CD4-positive, alpha-beta memory T cell (primary cell): ENCODE measurements around the gene PRELID1. TPM values are rescaled to one million over a fixed set of nuclear protein-coding genes. Genes with fewer than 3 reads are reported as not detected.
A peak's percentile ranks its signal among the peaks of the same experiment; 100 is the strongest.

Source experiments
- CTCF ChIA-PET: fragments of 350-600 bp; sonication (Branson Sonifier 250); formaldehyde crosslinking; loops from one replicate; lab custom pipeline; 2021; ENCODE audit warnings: inconsistent platforms; ENCODE audit not compliant: partially characterized antibody; lab: Charles Lee
- POLR2A ChIA-PET: fragments of 350-600 bp; sonication (Branson Sonifier 250); formaldehyde crosslinking; loops from one replicate; lab custom pipeline; 2021; ENCODE audit not compliant: partially characterized antibody; lab: Charles Lee
- DNase-seq, 5 donors: peaks; one replicate each; pipeline versions ENCODE4 v3.0.0 to v3.0.0-alpha.2; 2020 to 2022; ENCODE audit warnings: mixed read lengths in 1 of 5
- H3K27ac ChIP-seq: one replicate; pipeline ENCODE4 v1.7.0; 2013; ENCODE audit warnings: low read depth, low read length
- H3K27me3 ChIP-seq: 2 replicates; pipeline ENCODE4 v1.7.0; 2013; ENCODE audit warnings: mild to moderate bottlenecking, low read length, moderate library complexity; ENCODE audit not compliant: insufficient read depth
- H3K36me3 ChIP-seq: 2 replicates; pipeline ENCODE4 v1.7.0; 2013; ENCODE audit warnings: mild to moderate bottlenecking, low read length, moderate library complexity; ENCODE audit not compliant: insufficient read depth
- H3K4me1 ChIP-seq: 2 replicates; pipeline ENCODE4 v1.7.0; 2013; ENCODE audit warnings: mild to moderate bottlenecking, low read length, moderate library complexity; ENCODE audit not compliant: insufficient read depth
- H3K4me3 ChIP-seq, 2 donors: one replicate each; pipeline ENCODE4 v1.7.0; 2013; ENCODE audit warnings: low read length in 2 of 2, mild to moderate bottlenecking in 1 of 2
- H3K9me3 ChIP-seq, 2 donors: one replicate each; pipeline ENCODE4 v1.7.0; 2013; ENCODE audit warnings: low read length in 2 of 2, control low read depth in 1 of 2; ENCODE audit not compliant: control insufficient read depth in 1 of 2
- H3K27ac Mint-ChIP-seq, 7 donors: one replicate each; pipeline ENCODE4 v1.8.0; 2020 to 2021; ENCODE audit warnings: mixed read lengths in 7 of 7, mild to moderate bottlenecking in 6 of 7, inconsistent platforms in 3 of 7, moderate library complexity in 3 of 7
- H3K27me3 Mint-ChIP-seq, 2 donors: one replicate each; pipeline ENCODE4 v1.8.0; 2020 to 2021; ENCODE audit warnings: mixed read lengths in 2 of 2
- H3K36me3 Mint-ChIP-seq, 2 donors: one replicate each; pipeline ENCODE4 v1.8.0; 2020 to 2021; ENCODE audit warnings: mixed read lengths in 2 of 2, inconsistent platforms in 1 of 2, mild to moderate bottlenecking in 1 of 2
- H3K4me1 Mint-ChIP-seq, 4 donors: one replicate each; pipeline ENCODE4 v1.8.0; 2020 to 2021; ENCODE audit warnings: mixed read lengths in 4 of 4, mild to moderate bottlenecking in 1 of 4
- H3K4me3 Mint-ChIP-seq, 8 donors: one replicate each; pipeline ENCODE4 v1.8.0; 2020 to 2021; ENCODE audit warnings: mixed read lengths in 8 of 8, mild to moderate bottlenecking in 7 of 8, moderate library complexity in 6 of 8, inconsistent platforms in 3 of 8
- H3K9me3 Mint-ChIP-seq, 8 donors: one replicate each; pipeline ENCODE4 v1.8.0; 2020 to 2021; ENCODE audit warnings: mixed read lengths in 8 of 8, mild to moderate bottlenecking in 5 of 8, inconsistent platforms in 3 of 8, moderate library complexity in 1 of 8
- intact Hi-C: fragments of 100-400 bp; cut with micrococcal nuclease; formaldehyde crosslinking; loops from one replicate; pipeline ENCODE4 v1.15.1; 2023
- polyA plus RNA-seq, 2 donors: library from polyadenylated mRNA; unstranded; fragments of 300-500 nt; fragmentation: Illumina TruSeq; gene quantifications; one replicate each; pipeline ENCODE4 v1.2.3, GENCODE V29; 2021
- total RNA-seq, 2 experiments: library from RNA; stranded (reverse); gene quantifications; one replicate each; pipeline ENCODE4 v1.2.3, GENCODE V29; 2021

Gene PRELID1
- total and polyA plus RNA-seq, 4 experiments from 2014 or later = 70.9 to 229 (median 140) TPM

DNA sequence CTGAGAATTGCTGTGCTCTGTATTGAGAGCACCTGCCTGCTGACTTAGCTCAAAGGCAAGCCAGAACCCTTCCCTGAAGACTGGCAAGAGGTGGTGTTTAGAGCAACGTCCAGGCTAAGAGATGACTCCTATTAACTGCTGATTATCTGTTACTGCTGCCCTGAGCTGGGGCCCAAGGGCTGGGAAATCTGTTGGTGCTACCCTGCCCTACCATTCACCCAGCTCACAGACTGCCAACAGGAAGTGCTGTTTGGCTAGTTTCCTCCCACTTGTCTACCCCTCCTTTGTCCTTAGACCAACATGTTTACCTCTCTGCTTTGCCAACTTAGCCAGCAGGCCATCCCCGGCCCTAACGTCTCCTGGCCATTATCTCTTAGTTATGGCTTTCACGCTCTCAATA, 7.0 kb upstream of the PRELID1 start:
- peaks cover 37% of the 10 kb centered on the region for H3K4me1 ChIP-seq
- H3K9me3 Mint-ChIP-seq = peaks cover 0 to 5% (median 0%) of the 10 kb centered on the region in 8 donors
- no peak overlapping the region for H3K27ac ChIP-seq
- no peaks in the 10 kb centered on the region for H3K27me3 Mint-ChIP-seq
- no peaks in the 10 kb centered on the region for H3K9me3 ChIP-seq
- peak overlapping the region; percentile 60 to 90 (median 84) for H3K27ac Mint-ChIP-seq
- peaks cover 36 to 57% (median 47%) of the 10 kb centered on the region in 4 donors for H3K4me1 Mint-ChIP-seq
- no peaks in the 10 kb centered on the region for H3K27me3 ChIP-seq
- H3K36me3 Mint-ChIP-seq = peaks cover 38 to 57% of the 10 kb centered on the region in 2 donors
- peak in 1 of 5 donors; percentile 38 for DNase-seq
- H3K4me3 ChIP-seq = no peak overlapping the region
- H3K4me3 Mint-ChIP-seq = peak overlapping the region in 4 of 8 donors; percentile 17 to 61 (median 37)
- intact Hi-C loops = no loop called here
- POLR2A ChIA-PET = interaction anchor here (0.7 to 1.1 kb wide), 2 partner anchors 11 to 13 kb away, joined by 3 read pairs; no protein-coding TSS in a partner anchor
- H3K36me3 ChIP-seq = peaks cover 44% of the 10 kb centered on the region
- CTCF ChIA-PET = interaction anchor here (1.2 to 7.9 kb wide), 3 partner anchors 13 to 183 kb away, joined by 6 to 42 read pairs (median 6); no protein-coding TSS in a partner anchor

GRCh38 chr5:177297922-177298321, 5.7 kb upstream of the PRELID1 start:
- no peaks in the 10 kb centered on the region for H3K27me3 Mint-ChIP-seq
- peak overlapping the region in 4 of 7 donors; percentile 24 to 89 (median 53) for H3K27ac Mint-ChIP-seq
- intact Hi-C loops = no loop called here
- ChIA-PET CTCF (interaction anchor here (0.8 to 7.9 kb wide), 6 partner anchors 12 to 204 kb away, joined by 3 to 42 read pairs (median 4); no protein-coding TSS in a partner anchor), POLR2A (interaction anchor here (5.1 kb wide), 1 partner anchor 13 kb away, joined by 31 read pairs; the partner anchor contains the start of gene MXD3)
- Histone ChIP-seq H3K9me3 (no peaks in the 10 kb centered on the region), H3K27ac (no peak overlapping the region), H3K4me3 (no peak overlapping the region), H3K27me3 (no peaks in the 10 kb centered on the region), H3K4me1 (peaks cover 50% of the 10 kb centered on the region), H3K36me3 (peaks cover 31% of the 10 kb centered on the region)
- H3K36me3 Mint-ChIP-seq = peaks cover 25 to 43% of the 10 kb centered on the region in 2 donors
- no peak overlapping the region for H3K4me3 Mint-ChIP-seq
- peaks cover 0 to 6% (median 0%) of the 10 kb centered on the region in 8 donors for H3K9me3 Mint-ChIP-seq
- no peak for DNase-seq
- peaks cover 47 to 71% (median 58%) of the 10 kb centered on the region in 4 donors for H3K4me1 Mint-ChIP-seq

GRCh38 chr5:177299697-177300096, 3.9 kb upstream of the PRELID1 start:
- no peaks in the 10 kb centered on the region for H3K27me3 Mint-ChIP-seq
- ChIA-PET CTCF (interaction anchor here (1.1 to 7.9 kb wide), 4 partner anchors 10 to 185 kb away, joined by 4 to 42 read pairs (median 10); no protein-coding TSS in a partner anchor), POLR2A (interaction anchor here (5.1 kb wide), 1 partner anchor 11 kb away, joined by 31 read pairs; the partner anchor contains the start of gene MXD3)
- H3K27me3 ChIP-seq = no peaks in the 10 kb centered on the region
- peaks cover 15% of the 10 kb centered on the region for H3K36me3 ChIP-seq
- H3K4me3 Mint-ChIP-seq = peak overlapping the region in 3 of 8 donors; percentile 23 to 70 (median 36)
- no peaks in the 10 kb centered on the region for H3K9me3 ChIP-seq
- peak overlapping the region; percentile 86 to 98 (median 90) for H3K27ac Mint-ChIP-seq
- H3K9me3 Mint-ChIP-seq = peaks cover 0 to 7% (median 0%) of the 10 kb centered on the region in 8 donors
- H3K4me3 ChIP-seq = no peak overlapping the region
- H3K36me3 Mint-ChIP-seq = peaks cover 18 to 35% of the 10 kb centered on the region in 2 donors
- peaks cover 58% of the 10 kb centered on the region for H3K4me1 ChIP-seq
- intact Hi-C loops = loop anchor here (5.0 kb wide), 2 partner anchors 63 to 167 kb away; partner anchors contain the start of gene NSD1
- H3K27ac ChIP-seq = peak overlapping the region; percentile 51
- H3K4me1 Mint-ChIP-seq = peaks cover 51 to 84% (median 68%) of the 10 kb centered on the region in 4 donors
- DNase-seq = no peak

GRCh38 chr5:177300236-177300880, 3.2 kb upstream of the PRELID1 start:
- POLR2A ChIA-PET = interaction anchor here (1.5 to 5.1 kb wide), 2 partner anchors 11 to 167 kb away, joined by 7 to 31 read pairs; partner anchors contain the start of genes MXD3 and NSD1
- Histone ChIP-seq H3K27me3 (no peaks in the 10 kb centered on the region), H3K27ac (peak overlapping the region; percentile 51), H3K4me3 (no peak overlapping the region), H3K9me3 (no peaks in the 10 kb centered on the region), H3K36me3 (peaks cover 8% of the 10 kb centered on the region), H3K4me1 (peaks cover 64% of the 10 kb centered on the region)
- H3K4me3 Mint-ChIP-seq = peak overlapping the region; percentile 65 to 97 (median 77)
- H3K27ac Mint-ChIP-seq = peak overlapping the region; percentile 89 to 98 (median 97)
- H3K9me3 Mint-ChIP-seq = peaks cover 0 to 4% (median 0%) of the 10 kb centered on the region in 8 donors
- peaks cover 53 to 84% (median 71%) of the 10 kb centered on the region in 4 donors for H3K4me1 Mint-ChIP-seq
- peak; percentile 55 to 87 (median 60) for DNase-seq
- CTCF ChIA-PET = interaction anchor here (0.8 to 4.8 kb wide), 6 partner anchors 10 to 187 kb away, joined by 3 to 16 read pairs (median 6); partner anchors contain the start of gene MXD3
- intact Hi-C loops = loop anchor here (5.0 kb wide), 2 partner anchors 62 to 168 kb away; partner anchors contain the start of gene NSD1
- peaks cover 16 to 35% of the 10 kb centered on the region in 2 donors for H3K36me3 Mint-ChIP-seq
- H3K27me3 Mint-ChIP-seq = no peaks in the 10 kb centered on the region

- H3K36me3 ChIP-seq = peaks cover 2% of the 10 kb centered on the region
- H3K4me1 ChIP-seq = peaks cover 67% of the 10 kb centered on the region
- H3K36me3 Mint-ChIP-seq = peaks cover 15 to 35% of the 10 kb centered on the region in 2 donors
- peak overlapping the region; percentile 63 to 98 (median 90) for H3K27ac Mint-ChIP-seq
- peaks cover 0 to 4% (median 0%) of the 10 kb centered on the region in 8 donors for H3K9me3 Mint-ChIP-seq
- H3K4me3 ChIP-seq = no peak overlapping the region
- DNase-seq = no peak
- H3K27ac ChIP-seq = peak overlapping the region; percentile 51
- intact Hi-C loops = loop anchor here (5.0 kb wide), 2 partner anchors 61 to 169 kb away; partner anchors contain the start of gene NSD1
- peak overlapping the region in 7 of 8 donors; percentile 4 to 97 (median 75) for H3K4me3 Mint-ChIP-seq
- ChIA-PET CTCF (interaction anchor here (0.8 to 4.8 kb wide), 9 partner anchors 9 to 201 kb away, joined by 3 to 16 read pairs (median 4); partner anchors contain the start of gene MXD3), POLR2A (interaction anchor here (1.1 to 5.1 kb wide), 5 partner anchors 10 to 167 kb away, joined by 3 to 31 read pairs (median 4); partner anchors contain the start of genes MXD3 and NSD1)
- no peaks in the 10 kb centered on the region for H3K9me3 ChIP-seq
- no peaks in the 10 kb centered on the region for H3K27me3 Mint-ChIP-seq
- H3K27me3 ChIP-seq = no peaks in the 10 kb centered on the region
- peaks cover 51 to 84% (median 70%) of the 10 kb centered on the region in 4 donors for H3K4me1 Mint-ChIP-seq
These were observed 2.6 kb upstream of the PRELID1 start for GRCh38 chr5:177300951-177301350.

DNA sequence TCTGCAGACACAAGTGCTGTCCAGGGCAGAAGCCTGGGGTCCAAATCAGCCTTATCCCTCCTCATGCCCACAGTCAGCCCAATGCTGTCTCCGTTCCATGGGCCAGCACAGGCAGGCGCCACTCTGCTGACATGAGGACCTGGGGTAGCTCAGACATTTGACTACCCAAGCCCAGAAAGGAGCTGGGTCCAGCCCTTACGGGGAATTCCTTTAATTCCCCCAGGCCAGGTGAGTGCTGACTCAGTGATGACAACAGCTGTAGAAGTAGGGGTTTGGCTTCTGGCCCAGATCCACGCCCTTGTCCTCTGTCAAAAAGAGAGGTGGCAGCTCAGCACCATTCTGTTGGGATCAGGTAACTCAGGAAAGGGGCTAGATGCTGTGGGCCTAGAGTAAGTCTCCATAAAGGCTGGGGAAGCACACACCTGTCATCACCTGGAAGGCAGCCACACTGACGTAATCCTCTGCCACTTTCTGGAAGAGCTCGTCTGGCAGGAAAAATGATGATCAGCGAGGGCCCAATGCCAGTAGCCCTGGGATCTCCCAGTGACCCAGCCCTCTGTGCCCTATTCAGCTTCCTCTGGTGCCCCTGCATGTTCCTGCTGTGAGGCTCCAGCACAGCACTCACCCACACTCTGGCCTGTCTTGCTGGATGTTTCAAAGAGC, 2.0 kb upstream of the PRELID1 start:
- Histone ChIP-seq H3K36me3 (peaks cover 3% of the 10 kb centered on the region), H3K27ac (peak overlapping the region; percentile 51), H3K4me3 (no peak overlapping the region), H3K27me3 (no peaks in the 10 kb centered on the region), H3K9me3 (no peaks in the 10 kb centered on the region), H3K4me1 (peaks cover 65% of the 10 kb centered on the region)
- no peaks in the 10 kb centered on the region for H3K27me3 Mint-ChIP-seq
- H3K27ac Mint-ChIP-seq = peak overlapping the region; percentile 82 to 90 (median 89)
- ChIA-PET CTCF (interaction anchor here (0.7 to 4.8 kb wide), 9 partner anchors 9 to 200 kb away, joined by 3 to 16 read pairs (median 4); partner anchors contain the start of gene MXD3), POLR2A (interaction anchor here (0.6 to 5.1 kb wide), 6 partner anchors 9 to 168 kb away, joined by 3 to 31 read pairs (median 4); partner anchors contain the start of genes MXD3 and NSD1)
- peaks cover 14 to 35% of the 10 kb centered on the region in 2 donors for H3K36me3 Mint-ChIP-seq
- H3K9me3 Mint-ChIP-seq = peaks cover 0 to 4% (median 0%) of the 10 kb centered on the region in 8 donors
- intact Hi-C loops = loop anchor here (2.0 to 5.0 kb wide), 3 partner anchors 61 to 187 kb away; partner anchors contain the start of gene NSD1
- DNase-seq = peak in 1 of 5 donors; percentile 69
- H3K4me3 Mint-ChIP-seq = peak overlapping the region; percentile 36 to 97 (median 92)
- H3K4me1 Mint-ChIP-seq = peaks cover 47 to 84% (median 68%) of the 10 kb centered on the region in 4 donors
